ENCODE measurements around the gene PCNX2. TPM values are rescaled to one million over a fixed set of nuclear protein-coding genes. Genes with fewer than 3 reads are reported as not detected.

Gene PCNX2
- polyA plus RNA-seq, 1 donor (not counting 4 experiments of a cell fraction or from before 2014, with no cell fraction given) = 18.0 TPM

DNA sequence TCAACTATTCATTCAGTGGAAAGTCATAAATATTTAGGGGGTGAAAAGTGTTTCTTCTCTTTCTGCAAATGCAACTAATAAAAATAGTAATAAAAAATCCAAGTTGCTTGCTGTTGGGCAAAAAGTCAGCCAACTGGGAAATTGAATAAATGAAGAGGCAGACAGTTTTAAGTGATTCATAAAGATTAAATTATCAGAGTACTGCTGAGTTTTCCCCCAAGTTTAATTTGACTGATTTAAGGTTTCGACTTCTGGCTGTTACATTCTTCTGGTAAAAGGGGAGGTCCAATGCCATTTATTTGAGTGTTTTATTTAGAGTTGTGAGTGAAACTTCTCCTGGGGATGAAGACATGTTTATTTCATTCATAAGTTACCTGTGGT lies 219.6 kb downstream of the PCNX2 start:
- no peaks in the 10 kb centered on the region for H3K36me3 ChIP-seq (ENCODE audit: control insufficient read depth in 2 of 2, extremely low read depth in 1 of 2, insufficient read depth in 2 of 2, low read length in 2 of 2)
- FAIRE-seq (no peak), DNase-seq (ENCODE audit: low read depth, low spot score) (no peak)
- dilution Hi-C loops (cut with MboI; ENCODE audit: extremely low pct_ligation_motif_present, low sequenced_read_pairs) = no loop called here
- no peaks in the 10 kb centered on the region for H3K9me1 ChIP-seq (ENCODE audit: control insufficient read depth, extremely low read depth, insufficient read depth, low read length)
- H3K4me3 ChIP-seq (ENCODE audit: control insufficient read depth in 2 of 3, extremely low read depth in 1 of 3, insufficient read depth in 2 of 3, low read depth in 1 of 3, low read length in 3 of 3) = no peak overlapping the region
- H4K20me1 ChIP-seq (ENCODE audit: control insufficient read depth, extremely low read depth, insufficient read depth, low read length) = no peaks in the 10 kb centered on the region
- H3K9ac ChIP-seq (ENCODE audit: control insufficient read depth, extremely low read depth, insufficient read depth, low read length) = no peak overlapping the region
- no peaks in the 10 kb centered on the region for H3K9me3 ChIP-seq (ENCODE audit: control insufficient read depth, low read depth, low read length)
- no peak overlapping the region for H3K27ac ChIP-seq (ENCODE audit: control insufficient read depth, insufficient read depth, low read length)
- no peaks in the 10 kb centered on the region for H3K79me2 ChIP-seq (ENCODE audit: control insufficient read depth, insufficient read depth, low read length)
- no peaks in the 10 kb centered on the region for H3K27me3 ChIP-seq (ENCODE audit: control insufficient read depth, extremely low read depth, insufficient read depth, low read length)
- TF ChIP-seq, protein P1, sequence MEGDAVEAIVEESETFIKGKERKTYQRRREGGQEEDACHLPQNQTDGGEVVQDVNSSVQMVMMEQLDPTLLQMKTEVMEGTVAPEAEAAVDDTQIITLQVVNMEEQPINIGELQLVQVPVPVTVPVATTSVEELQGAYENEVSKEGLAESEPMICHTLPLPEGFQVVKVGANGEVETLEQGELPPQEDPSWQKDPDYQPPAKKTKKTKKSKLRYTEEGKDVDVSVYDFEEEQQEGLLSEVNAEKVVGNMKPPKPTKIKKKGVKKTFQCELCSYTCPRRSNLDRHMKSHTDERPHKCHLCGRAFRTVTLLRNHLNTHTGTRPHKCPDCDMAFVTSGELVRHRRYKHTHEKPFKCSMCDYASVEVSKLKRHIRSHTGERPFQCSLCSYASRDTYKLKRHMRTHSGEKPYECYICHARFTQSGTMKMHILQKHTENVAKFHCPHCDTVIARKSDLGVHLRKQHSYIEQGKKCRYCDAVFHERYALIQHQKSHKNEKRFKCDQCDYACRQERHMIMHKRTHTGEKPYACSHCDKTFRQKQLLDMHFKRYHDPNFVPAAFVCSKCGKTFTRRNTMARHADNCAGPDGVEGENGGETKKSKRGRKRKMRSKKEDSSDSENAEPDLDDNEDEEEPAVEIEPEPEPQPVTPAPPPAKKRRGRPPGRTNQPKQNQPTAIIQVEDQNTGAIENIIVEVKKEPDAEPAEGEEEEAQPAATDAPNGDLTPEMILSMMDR (optimal IDR thresholded peaks at IDR 0.05 in 1 of 3, IDR thresholded peaks at IDR 0.05 in 1 of 3, conservative IDR thresholded peaks at IDR 0.05 in 1 of 3; ENCODE audit: extremely low read depth in 1 of 3, insufficient read depth in 2 of 3, low read length in 3 of 3) = no peak
- TF ChIP-seq EZH2 (IDR thresholded peaks at IDR 0.05; ENCODE audit: low read length) = no peak
- no peak overlapping the region for H3K4me2 ChIP-seq (ENCODE audit: control insufficient read depth, extremely low read depth, insufficient read depth, low read depth, low read length)
- no peak overlapping the region for H2AFZ ChIP-seq (ENCODE audit: control insufficient read depth, low read length)
- peaks cover 6% of the 10 kb centered on the region for H3K4me1 ChIP-seq (ENCODE audit: control insufficient read depth, extremely low read depth, insufficient read depth, low read length)

DNA sequence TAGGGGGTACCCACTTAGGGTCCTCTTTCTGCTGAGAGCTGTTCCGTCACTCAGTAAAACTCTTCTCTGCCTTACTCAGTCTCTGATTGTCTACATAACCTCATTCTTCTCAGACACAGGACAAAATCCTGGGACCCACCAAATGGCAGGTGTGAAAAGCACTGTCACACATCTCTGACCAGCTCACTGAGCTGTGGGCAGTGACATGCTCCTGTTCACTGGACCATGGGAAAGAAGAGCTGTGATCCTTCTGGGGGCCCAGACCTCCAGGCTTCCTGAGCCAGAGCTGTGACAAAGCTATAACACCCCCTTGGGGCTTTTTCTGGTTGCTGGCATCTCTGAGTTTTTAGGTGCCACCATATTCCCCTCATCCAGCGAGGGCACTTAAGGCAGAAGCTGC lies 229.4 kb downstream of the PCNX2 start:
- FAIRE-seq = no peak
- no peak for DNase-seq (ENCODE audit: low read depth, low spot score)
- TF ChIP-seq EZH2 (IDR thresholded peaks at IDR 0.05; ENCODE audit: low read length) = no peak
- TF ChIP-seq, protein P1 (optimal IDR thresholded peaks at IDR 0.05 in 1 of 3, IDR thresholded peaks at IDR 0.05 in 1 of 3, conservative IDR thresholded peaks at IDR 0.05 in 1 of 3; ENCODE audit: extremely low read depth in 1 of 3, insufficient read depth in 2 of 3, low read length in 3 of 3) = no peak
- peaks cover 1 to 7% of the 10 kb centered on the region in 2 experiments for H3K36me3 ChIP-seq (ENCODE audit: control insufficient read depth in 2 of 2, extremely low read depth in 1 of 2, insufficient read depth in 2 of 2, low read length in 2 of 2)
- H3K79me2 ChIP-seq (ENCODE audit: control insufficient read depth, insufficient read depth, low read length) = no peaks in the 10 kb centered on the region
- no peaks in the 10 kb centered on the region for H3K9me1 ChIP-seq (ENCODE audit: control insufficient read depth, extremely low read depth, insufficient read depth, low read length)
- H3K9me3 ChIP-seq (ENCODE audit: control insufficient read depth, low read depth, low read length) = no peaks in the 10 kb centered on the region
- no peak overlapping the region for H3K9ac ChIP-seq (ENCODE audit: control insufficient read depth, extremely low read depth, insufficient read depth, low read length)
- no peaks in the 10 kb centered on the region for H4K20me1 ChIP-seq (ENCODE audit: control insufficient read depth, extremely low read depth, insufficient read depth, low read length)
- no peak overlapping the region for H3K4me3 ChIP-seq (ENCODE audit: control insufficient read depth in 2 of 3, extremely low read depth in 1 of 3, insufficient read depth in 2 of 3, low read depth in 1 of 3, low read length in 3 of 3)
- H3K27me3 ChIP-seq (ENCODE audit: control insufficient read depth, extremely low read depth, insufficient read depth, low read length) = no peaks in the 10 kb centered on the region
- H3K4me2 ChIP-seq (ENCODE audit: control insufficient read depth, extremely low read depth, insufficient read depth, low read depth, low read length) = no peak overlapping the region
- dilution Hi-C loops (cut with MboI; ENCODE audit: extremely low pct_ligation_motif_present, low sequenced_read_pairs) = no loop called here
- no peaks in the 10 kb centered on the region for H3K4me1 ChIP-seq (ENCODE audit: control insufficient read depth, extremely low read depth, insufficient read depth, low read length)
- H2AFZ ChIP-seq (ENCODE audit: control insufficient read depth, low read length) = no peak overlapping the region
- no peak overlapping the region for H3K27ac ChIP-seq (ENCODE audit: control insufficient read depth, insufficient read depth, low read length)
